PFSK-1 (cell line): ENCODE measurements around the gene TPSD1.

ENCODE experiments used
- POLR2AphosphoS5 ChIP-seq: IDR thresholded peaks from 2 replicates; pipeline ENCODE4 v1.6.1; 2012; ENCODE audit warnings: low read depth, mild to moderate bottlenecking, control low read depth, low read length, moderate library complexity
- REST ChIP-seq, 2 experiments: IDR thresholded peaks; 2 replicates each; pipeline versions ENCODE4 v1.6.1 to v1.8.0; 2011 to 2012; ENCODE audit warnings: low read depth in 2 of 2, low read length in 2 of 2, control low read depth in 1 of 2, inconsistent platforms in 1 of 2, mild to moderate bottlenecking in 1 of 2, moderate library complexity in 1 of 2; ENCODE audit not compliant: insufficient read depth in 1 of 2

GRCh38 chr16:1260101-1260680 is 4.3 kb downstream of the TPSD1 start:
- TF ChIP-seq POLR2AphosphoS5 (no peak), REST (IDR thresholded peaks at IDR 0.05; ENCODE audit: insufficient read depth in 1 of 2, low read depth in 2 of 2, low read length in 2 of 2) (no peak)
